Measurements from ENCODE around the gene ATP6V1B1.

The ATP6V1B1 gene

GRCh38 chr2:70990216-70990615 lies 54.5 kb downstream of the ATP6V1B1 start:
- DNase-seq: no peak
- ChIA-PET CTCF (no interaction called here), POLR2A (no interaction called here)
- WGBS (ENCODE audit: insufficient coverage): 90% methylated on average over 2 of the region's 5 CpGs
- peaks cover 5 to 21% (median 19%) of the 10 kb centered on the region in 4 experiments for H3K4me1 ChIP-seq (ENCODE audit: control extremely low read depth in 1 of 4, control insufficient read depth in 4 of 4, insufficient read depth in 4 of 4, low read length in 3 of 4)
- H3K27me3 ChIP-seq (replicated peaks in 2 of 5; ENCODE audit: control insufficient read depth in 4 of 5, insufficient read depth in 5 of 5, low read length in 4 of 5): no peaks in the 10 kb centered on the region
- H3K4me3 ChIP-seq (ENCODE audit: control insufficient read depth in 1 of 7, extremely low read depth in 1 of 7, insufficient read depth in 4 of 7, low read depth in 2 of 7, low read length in 6 of 7): no peak overlapping the region
- H3K9me3 ChIP-seq (ENCODE audit: control extremely low read depth in 1 of 5, control insufficient read depth in 4 of 5, insufficient read depth in 2 of 5, low read depth in 1 of 5, low read length in 4 of 5): no peaks in the 10 kb centered on the region
- H3K36me3 ChIP-seq (ENCODE audit: control insufficient read depth in 4 of 4, insufficient read depth in 4 of 4, low read length in 3 of 4): peaks cover 3 to 70% (median 42%) of the 10 kb centered on the region in 4 experiments
- no peak overlapping the region for H3K27ac ChIP-seq (ENCODE audit: insufficient read depth in 1 of 2, low read depth in 1 of 2, low read length in 2 of 2, poor library complexity in 1 of 2, severe bottlenecking in 2 of 2)

- 91% methylated on average over 4 of the region's 5 CpGs for WGBS (ENCODE audit: insufficient coverage)
- Histone ChIP-seq H3K27me3 (replicated peaks in 2 of 5; ENCODE audit: control insufficient read depth in 4 of 5, insufficient read depth in 5 of 5, low read length in 4 of 5) (no peaks in the 10 kb centered on the region), H3K36me3 (ENCODE audit: control insufficient read depth in 4 of 4, insufficient read depth in 4 of 4, low read length in 3 of 4) (peaks cover 3 to 63% (median 42%) of the 10 kb centered on the region in 4 experiments), H3K27ac (ENCODE audit: insufficient read depth in 1 of 2, low read depth in 1 of 2, low read length in 2 of 2, poor library complexity in 1 of 2, severe bottlenecking in 2 of 2) (no peak overlapping the region), H3K4me3 (ENCODE audit: control insufficient read depth in 1 of 7, extremely low read depth in 1 of 7, insufficient read depth in 4 of 7, low read depth in 2 of 7, low read length in 6 of 7) (no peak overlapping the region), H3K9me3 (ENCODE audit: control extremely low read depth in 1 of 5, control insufficient read depth in 4 of 5, insufficient read depth in 2 of 5, low read depth in 1 of 5, low read length in 4 of 5) (no peaks in the 10 kb centered on the region), H3K4me1 (ENCODE audit: control extremely low read depth in 1 of 4, control insufficient read depth in 4 of 4, insufficient read depth in 4 of 4, low read length in 3 of 4) (peaks cover 8 to 27% (median 20%) of the 10 kb centered on the region in 4 experiments)
- CTCF ChIA-PET: interaction anchor here (1.1 to 3.6 kb wide), 2 partner anchors 12 to 48 kb away, joined by 3 to 14 read pairs; no protein-coding TSS in a partner anchor
- POLR2A ChIA-PET: no interaction called here
- no peak for DNase-seq
Measured at GRCh38 chr2:70991142-70991541, 55.4 kb downstream of the ATP6V1B1 start.

- DNase-seq: no peak
- no peaks in the 10 kb centered on the region for H3K9me3 ChIP-seq (ENCODE audit: control extremely low read depth in 1 of 5, control insufficient read depth in 4 of 5, insufficient read depth in 2 of 5, low read depth in 1 of 5, low read length in 4 of 5)
- peaks cover 8 to 27% (median 20%) of the 10 kb centered on the region in 4 experiments for H3K4me1 ChIP-seq (ENCODE audit: control extremely low read depth in 1 of 4, control insufficient read depth in 4 of 4, insufficient read depth in 4 of 4, low read length in 3 of 4)
- CTCF ChIA-PET: interaction anchor here (0.6 to 3.6 kb wide), 8 partner anchors 7 to 203 kb away, joined by 3 to 19 read pairs (median 4); partner anchors contain the start of gene NAGK
- H3K27me3 ChIP-seq (replicated peaks in 2 of 5; ENCODE audit: control insufficient read depth in 4 of 5, insufficient read depth in 5 of 5, low read length in 4 of 5): no peaks in the 10 kb centered on the region
- 95% methylated on average over 8 of the region's 9 CpGs for WGBS (ENCODE audit: insufficient coverage)
- peaks cover 3 to 57% (median 39%) of the 10 kb centered on the region in 4 experiments for H3K36me3 ChIP-seq (ENCODE audit: control insufficient read depth in 4 of 4, insufficient read depth in 4 of 4, low read length in 3 of 4)
- POLR2A ChIA-PET: no interaction called here
- H3K27ac ChIP-seq (ENCODE audit: insufficient read depth in 1 of 2, low read depth in 1 of 2, low read length in 2 of 2, poor library complexity in 1 of 2, severe bottlenecking in 2 of 2): no peak overlapping the region
- no peak overlapping the region for H3K4me3 ChIP-seq (ENCODE audit: control insufficient read depth in 1 of 7, extremely low read depth in 1 of 7, insufficient read depth in 4 of 7, low read depth in 2 of 7, low read length in 6 of 7)
Measured at GRCh38 chr2:70991742-70992141, 56.0 kb downstream of the ATP6V1B1 start.

GRCh38 chr2:70992945-70993853 lies 57.5 kb downstream of the ATP6V1B1 start:
- ChIA-PET POLR2A (no interaction called here), CTCF (interaction anchor here (0.8 to 3.6 kb wide), 9 partner anchors 9 to 77 kb away, joined by 3 to 19 read pairs (median 4); partner anchors contain the start of genes ANKRD53 and NAGK)
- no peak for DNase-seq
- WGBS (ENCODE audit: insufficient coverage): 92% methylated on average over 10 of the region's 12 CpGs
- Histone ChIP-seq H3K9me3 (ENCODE audit: control extremely low read depth in 1 of 5, control insufficient read depth in 4 of 5, insufficient read depth in 2 of 5, low read depth in 1 of 5, low read length in 4 of 5) (no peaks in the 10 kb centered on the region), H3K4me1 (ENCODE audit: control extremely low read depth in 1 of 4, control insufficient read depth in 4 of 4, insufficient read depth in 4 of 4, low read length in 3 of 4) (peaks cover 8 to 27% (median 20%) of the 10 kb centered on the region in 4 experiments), H3K4me3 (ENCODE audit: control insufficient read depth in 1 of 7, extremely low read depth in 1 of 7, insufficient read depth in 4 of 7, low read depth in 2 of 7, low read length in 6 of 7) (peak overlapping the region in 6 of 7 experiments; percentile 68 to 93 (median 86)), H3K27ac (ENCODE audit: insufficient read depth in 1 of 2, low read depth in 1 of 2, low read length in 2 of 2, poor library complexity in 1 of 2, severe bottlenecking in 2 of 2) (peak overlapping the region in 1 of 2 experiments; percentile 67), H3K36me3 (ENCODE audit: control insufficient read depth in 4 of 4, insufficient read depth in 4 of 4, low read length in 3 of 4) (peaks cover 0 to 43% (median 32%) of the 10 kb centered on the region in 4 experiments), H3K27me3 (replicated peaks in 2 of 5; ENCODE audit: control insufficient read depth in 4 of 5, insufficient read depth in 5 of 5, low read length in 4 of 5) (no peaks in the 10 kb centered on the region)

GRCh38 chr2:70994009-70994698 lies 58.5 kb downstream of the ATP6V1B1 start:
- DNase-seq: peak in 1 of 3 donors; percentile 38
- Histone ChIP-seq H3K9me3 (ENCODE audit: control extremely low read depth in 1 of 5, control insufficient read depth in 4 of 5, insufficient read depth in 2 of 5, low read depth in 1 of 5, low read length in 4 of 5) (no peaks in the 10 kb centered on the region), H3K4me1 (ENCODE audit: control extremely low read depth in 1 of 4, control insufficient read depth in 4 of 4, insufficient read depth in 4 of 4, low read length in 3 of 4) (peaks cover 8 to 27% (median 20%) of the 10 kb centered on the region in 4 experiments), H3K27me3 (replicated peaks in 2 of 5; ENCODE audit: control insufficient read depth in 4 of 5, insufficient read depth in 5 of 5, low read length in 4 of 5) (no peaks in the 10 kb centered on the region), H3K36me3 (ENCODE audit: control insufficient read depth in 4 of 4, insufficient read depth in 4 of 4, low read length in 3 of 4) (peaks cover 0 to 33% (median 25%) of the 10 kb centered on the region in 4 experiments), H3K27ac (ENCODE audit: insufficient read depth in 1 of 2, low read depth in 1 of 2, low read length in 2 of 2, poor library complexity in 1 of 2, severe bottlenecking in 2 of 2) (peak overlapping the region; percentile 54 to 67), H3K4me3 (ENCODE audit: control insufficient read depth in 1 of 7, extremely low read depth in 1 of 7, insufficient read depth in 4 of 7, low read depth in 2 of 7, low read length in 6 of 7) (peak overlapping the region; percentile 68 to 95 (median 88))
- POLR2A ChIA-PET: no interaction called here
- CTCF ChIA-PET: interaction anchor here (0.8 to 3.6 kb wide), 6 partner anchors 9 to 77 kb away, joined by 3 to 19 read pairs (median 4); no protein-coding TSS in a partner anchor
- WGBS (ENCODE audit: insufficient coverage): 1% methylated on average over 46 of the region's 49 CpGs

GRCh38 chr2:70994699-70995425 lies 59.2 kb downstream of the ATP6V1B1 start, which contains the start of gene TEX261:
TSS of gene TEX261 (minus strand) at chr2:70994873. CDS start at chr2:70994757, 116 bp downstream.
- H3K4me1 ChIP-seq (ENCODE audit: control extremely low read depth in 1 of 4, control insufficient read depth in 4 of 4, insufficient read depth in 4 of 4, low read length in 3 of 4): peaks cover 8 to 31% (median 23%) of the 10 kb centered on the region in 4 experiments
- H3K4me3 ChIP-seq (ENCODE audit: control insufficient read depth in 1 of 7, extremely low read depth in 1 of 7, insufficient read depth in 4 of 7, low read depth in 2 of 7, low read length in 6 of 7): peak within 1 kb of the TSS; percentile 82 to 95 (median 89)
- CTCF ChIA-PET: interaction anchor here (1.9 to 3.1 kb wide), 2 partner anchors 10 to 76 kb away, joined by 4 to 19 read pairs; no protein-coding TSS in a partner anchor
- 0% methylated on average over 58 of the region's 65 CpGs for WGBS (ENCODE audit: insufficient coverage)
- no peaks in the 10 kb centered on the region for H3K9me3 ChIP-seq (ENCODE audit: control extremely low read depth in 1 of 5, control insufficient read depth in 4 of 5, insufficient read depth in 2 of 5, low read depth in 1 of 5, low read length in 4 of 5)
- peak within 1 kb of the TSS; percentile 54 to 67 for H3K27ac ChIP-seq (ENCODE audit: insufficient read depth in 1 of 2, low read depth in 1 of 2, low read length in 2 of 2, poor library complexity in 1 of 2, severe bottlenecking in 2 of 2)
- no peaks in the 10 kb centered on the region for H3K27me3 ChIP-seq (replicated peaks in 2 of 5; ENCODE audit: control insufficient read depth in 4 of 5, insufficient read depth in 5 of 5, low read length in 4 of 5)
- H3K36me3 ChIP-seq (ENCODE audit: control insufficient read depth in 4 of 4, insufficient read depth in 4 of 4, low read length in 3 of 4): peaks cover 0 to 27% (median 18%) of the 10 kb centered on the region in 4 experiments
- peak; percentile 90 to 93 (median 92) for DNase-seq
- POLR2A ChIA-PET: no interaction called here
